NCI-H1417 treated with DMSO at 0.1 percent for 48 hours (cell line): ENCODE measurements around the gene TNFAIP8.

Source experiments
- DNase-seq: peaks from one replicate; lab custom pipeline; 2025; lab: John Stamatoyannopoulos, UW

The TNFAIP8 gene

GRCh38 chr5:119347991-119348390 lies 7.8 kb upstream of the TNFAIP8 start:
- DNase-seq, result no peak

GRCh38 chr5:119353213-119353612 lies 2.6 kb upstream of the TNFAIP8 start:
- no peak for DNase-seq

GRCh38 chr5:119353686-119354366 lies 2.0 kb upstream of the TNFAIP8 start:
- DNase-seq, result no peak

- no peak for DNase-seq
Observed at GRCh38 chr5:119354537-119355243, 1.1 kb upstream of the TNFAIP8 start.

- DNase-seq, result no peak
Observed at GRCh38 chr5:119355244-119355638, 578 bp upstream of the TNFAIP8 start.

- no peak for DNase-seq
Observed at GRCh38 chr5:119356612-119357188, 881 bp downstream of the TNFAIP8 start.

GRCh38 chr5:119357270-119357669 lies 1.5 kb downstream of the TNFAIP8 start:
- DNase-seq, result no peak

GRCh38 chr5:119357808-119358529 lies 2.1 kb downstream of the TNFAIP8 start:
- DNase-seq, result no peak

GRCh38 chr5:119358530-119358900 lies 2.7 kb downstream of the TNFAIP8 start:
- DNase-seq, result no peak

GRCh38 chr5:119358901-119359603 lies 3.2 kb downstream of the TNFAIP8 start:
- no peak for DNase-seq

GRCh38 chr5:119359737-119360413 lies 4.1 kb downstream of the TNFAIP8 start:
- no peak for DNase-seq

GRCh38 chr5:119360905-119361593 lies 5.2 kb downstream of the TNFAIP8 start:
- DNase-seq, result no peak

GRCh38 chr5:119361594-119362125 lies 5.8 kb downstream of the TNFAIP8 start:
- DNase-seq, result no peak

- no peak for DNase-seq
Observed at GRCh38 chr5:119362714-119363113, 6.9 kb downstream of the TNFAIP8 start.

- no peak for DNase-seq
Observed at GRCh38 chr5:119363271-119363670, 7.5 kb downstream of the TNFAIP8 start.

- DNase-seq, result no peak
Observed at GRCh38 chr5:119363936-119364335, 8.1 kb downstream of the TNFAIP8 start.

- DNase-seq, result no peak
Observed at GRCh38 chr5:119365847-119366539, 10.2 kb downstream of the TNFAIP8 start.

GRCh38 chr5:119366540-119366881 lies 10.7 kb downstream of the TNFAIP8 start:
- no peak for DNase-seq

- DNase-seq, result no peak
Observed at GRCh38 chr5:119367502-119368237, 11.9 kb downstream of the TNFAIP8 start.
